Activated CD8-positive, alpha-beta memory T cell treated with anti-CD3 and anti-CD28 coated beads, Interleukin-2, amount 50 U/mL, for 48 hours (primary cell): ENCODE data around the gene KATNAL1.

ENCODE experiments used
- DNase-seq: peaks from one replicate; pipeline ENCODE4 v3.0.0-alpha.2; 2020

KATNAL1 gene

DNA sequence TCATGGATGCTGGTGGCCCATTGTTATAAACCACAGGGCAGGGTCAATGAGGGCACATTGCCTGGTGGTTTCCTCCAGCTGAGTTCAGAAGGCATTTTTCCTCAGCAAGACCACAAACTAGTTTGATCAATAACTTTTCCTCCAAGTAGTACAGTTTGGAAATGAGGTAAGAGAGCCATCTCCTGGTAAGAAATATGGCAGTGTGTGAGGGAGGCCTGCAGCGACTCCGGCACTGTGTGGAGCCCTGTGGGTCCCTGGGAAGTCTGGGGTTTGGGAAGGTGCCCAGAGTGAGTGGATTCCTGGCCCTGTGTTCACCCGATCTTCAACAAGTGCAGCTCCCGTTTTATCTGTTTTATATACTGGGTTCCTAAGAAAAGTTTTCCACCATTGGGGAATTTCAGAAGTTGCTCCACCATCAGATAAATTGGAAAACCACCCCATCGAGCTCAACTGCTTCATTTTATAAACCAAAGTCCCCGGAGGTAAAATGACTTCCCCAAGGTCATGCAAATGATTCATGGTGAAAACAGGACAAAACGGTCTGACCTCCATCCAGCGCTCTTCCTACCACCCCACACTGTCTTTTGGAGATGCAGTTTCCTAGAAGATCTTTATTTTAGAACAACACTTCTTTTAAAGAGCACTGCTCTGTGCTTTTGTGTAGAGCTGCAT, 148.4 kb downstream of the KATNAL1 start:
- DNase-seq: no peak

DNA sequence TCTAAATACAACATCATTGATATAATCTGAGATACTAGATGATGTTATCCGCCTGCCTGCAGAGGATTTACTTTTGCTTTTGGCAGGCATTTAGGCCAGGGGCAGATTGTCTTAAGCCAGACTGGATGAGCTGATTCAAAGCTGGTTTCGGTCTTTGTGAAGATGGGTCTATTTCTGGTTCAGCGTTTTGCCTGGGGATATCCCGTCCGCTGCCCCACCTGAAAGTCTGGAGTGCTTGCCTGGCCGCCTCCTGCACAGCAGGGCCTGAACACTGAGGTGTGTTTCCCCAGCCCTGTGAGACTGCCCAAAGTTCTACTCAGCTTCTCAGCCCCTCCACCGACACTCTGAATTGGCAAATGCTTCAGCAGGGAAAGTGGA, 149.7 kb downstream of the KATNAL1 start:
- no peak for DNase-seq

DNA sequence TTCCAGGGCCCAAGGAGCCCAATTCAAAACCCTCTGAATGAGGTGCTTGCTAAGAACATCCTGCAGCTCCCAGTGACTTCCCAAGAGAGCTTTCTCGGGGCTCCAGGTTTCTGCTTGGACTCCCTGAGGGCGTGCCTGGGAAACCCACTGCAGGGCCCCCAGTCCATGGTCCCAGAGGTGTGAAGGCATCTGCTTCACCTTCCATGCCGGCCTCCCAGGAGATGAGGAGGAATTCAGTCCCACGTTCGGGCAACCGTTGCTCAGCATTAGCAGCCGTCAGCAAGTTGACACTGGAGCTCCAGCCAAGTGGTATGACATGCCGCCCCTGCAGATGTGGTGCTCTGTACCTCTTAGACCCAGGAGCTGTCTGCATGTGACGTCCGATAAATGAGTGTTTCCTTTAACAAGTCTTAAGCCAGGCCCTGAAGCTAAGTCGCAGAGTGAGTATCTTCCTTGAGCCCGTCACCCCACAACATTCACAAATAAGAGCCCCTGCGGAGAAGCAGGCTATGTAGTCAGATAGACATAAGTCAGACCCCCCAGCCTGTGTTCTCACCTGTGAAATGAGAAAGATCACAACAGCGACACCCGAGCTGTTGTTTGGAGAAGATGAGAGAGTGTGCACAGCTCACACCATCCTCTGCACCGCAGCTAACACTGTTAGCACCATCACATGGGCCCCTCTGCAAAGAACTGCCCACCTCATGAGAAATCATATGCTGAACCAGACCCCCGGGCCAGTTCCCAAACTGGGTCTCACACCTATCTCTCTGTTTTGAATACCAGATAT, 150.3 kb downstream of the KATNAL1 start:
- no peak for DNase-seq

DNA sequence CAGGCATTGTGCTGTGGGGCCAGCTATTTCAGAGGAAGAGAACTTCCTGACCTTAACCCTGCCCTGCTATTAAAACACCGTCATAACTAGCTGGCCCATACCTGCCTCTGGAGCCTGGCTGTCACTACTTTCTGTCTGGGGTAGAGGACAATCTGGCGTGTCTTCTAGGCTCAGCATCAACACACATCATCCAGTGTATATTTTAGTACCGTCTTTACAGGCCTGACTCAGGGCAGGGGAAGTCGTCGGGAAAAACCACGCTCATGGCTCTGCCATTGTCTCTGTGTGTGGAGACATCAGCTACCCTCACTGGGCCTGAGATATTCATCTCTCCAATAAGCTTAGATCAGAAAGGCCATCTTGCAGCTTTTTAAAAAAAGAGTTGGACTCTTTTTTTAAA, 151.1 kb downstream of the KATNAL1 start:
- no peak for DNase-seq

DNA sequence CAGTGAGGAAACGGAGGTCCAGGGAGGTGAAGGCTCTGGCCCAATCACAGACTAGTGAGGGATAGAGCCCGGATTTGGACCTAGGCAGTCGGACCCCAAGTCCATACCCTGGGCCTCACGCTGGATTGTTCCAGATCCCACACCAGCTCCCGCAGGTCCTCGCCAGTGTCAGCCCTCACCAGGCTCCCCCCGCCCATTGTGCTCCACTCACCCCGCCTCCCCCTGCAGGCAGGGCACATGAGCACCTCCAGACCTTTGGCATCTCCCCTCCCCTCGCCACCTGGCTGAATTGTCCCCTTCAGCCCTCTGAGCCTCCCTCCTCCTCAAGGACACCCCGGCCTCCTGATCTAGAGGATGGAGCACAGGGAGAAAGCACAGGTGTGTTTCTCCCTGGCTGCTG, 152.4 kb downstream of the KATNAL1 start:
- DNase-seq: no peak

DNA sequence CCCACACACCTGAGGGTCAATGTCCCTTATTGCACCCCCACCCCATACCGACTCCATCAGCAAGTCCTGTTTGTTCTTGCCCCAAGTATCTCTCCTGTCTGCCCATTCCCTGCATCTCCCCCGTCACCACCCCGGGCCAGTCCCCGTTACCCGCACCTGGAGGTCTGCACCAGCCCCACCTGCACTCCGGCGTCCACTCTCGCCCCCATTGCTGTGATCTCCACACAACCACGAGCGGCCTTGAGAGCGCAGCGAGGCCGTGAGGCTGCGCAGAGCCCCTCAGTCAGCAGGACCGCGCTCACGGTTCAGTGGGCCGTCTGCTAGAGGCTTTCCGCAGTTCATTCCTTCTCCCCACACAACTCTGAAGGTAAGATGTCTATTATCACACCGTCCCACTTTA, 152.8 kb downstream of the KATNAL1 start:
- DNase-seq: no peak

DNA sequence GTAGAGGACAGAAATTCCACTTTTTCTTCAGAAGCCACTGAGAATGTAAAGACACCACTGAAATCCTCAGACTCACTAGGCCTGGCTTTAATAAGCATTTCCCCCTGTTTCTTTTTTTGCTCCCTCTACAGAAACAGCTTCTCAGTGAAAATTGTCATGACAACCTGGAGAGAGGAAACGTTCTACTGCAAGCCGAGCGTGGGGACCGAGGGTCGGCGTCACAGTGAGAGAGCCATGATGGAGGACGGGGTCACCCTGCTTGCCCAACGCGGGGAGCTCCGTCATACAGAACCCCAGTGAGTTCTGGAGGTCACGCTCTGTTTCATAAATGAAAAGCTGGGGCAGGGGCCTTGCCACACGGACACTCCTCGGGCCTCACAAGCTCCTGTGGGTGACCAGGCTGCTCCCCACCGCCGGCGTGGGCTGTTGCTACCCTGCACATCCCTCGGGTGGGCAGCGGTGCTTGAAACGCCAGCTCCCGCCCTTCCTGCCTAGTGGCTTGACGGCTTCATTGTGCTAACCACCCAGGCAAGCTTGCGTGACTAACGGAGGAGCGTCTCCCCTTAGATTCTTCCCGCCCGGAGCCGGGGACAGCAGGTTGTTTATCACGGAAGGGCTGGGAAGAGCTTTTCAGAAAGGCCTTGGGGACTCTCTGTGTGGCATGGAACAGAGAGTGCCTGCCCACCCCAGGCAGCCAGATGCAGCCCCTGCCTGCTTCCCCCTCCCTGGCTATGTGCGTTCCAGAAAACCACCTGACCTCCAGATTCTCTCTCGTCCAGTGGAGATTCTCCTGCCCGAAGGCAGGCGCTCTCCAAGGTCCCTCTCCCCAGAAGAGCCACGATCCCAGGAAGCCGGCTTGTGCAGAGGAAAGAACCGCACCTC, 153.6 kb downstream of the KATNAL1 start:
- no peak for DNase-seq
